ENCODE data around the gene HOXC10.

The HOXC10 gene

GRCh38 chr12:53953831-53954693 lies 30.9 kb upstream of the HOXC10 start:
- peaks cover 97% of the 10 kb centered on the region for H3K27me3 ChIP-seq (replicated peaks)
- TF ChIP-seq CTCF (IDR thresholded peaks at IDR 0.05; ENCODE audit: low read depth, low read length, missing control alignments): no peak
- H3K27ac ChIP-seq: no peak overlapping the region
- H3K4me3 ChIP-seq (ENCODE audit: low read depth, low read length): no peak overlapping the region
- no peaks in the 10 kb centered on the region for H3K36me3 ChIP-seq (replicated peaks)
- no peak for DNase-seq
- in situ Hi-C loops (cut with HindIII; ENCODE audit: low pct_ligation_motif_present, low sequenced_read_pairs): no loop called here

- Histone ChIP-seq H3K4me3 (ENCODE audit: low read depth, low read length) (no peak within 1 kb of the TSS), H3K27me3 (replicated peaks) (peaks cover 97% of the 10 kb centered on the region), H3K36me3 (replicated peaks) (no peaks in the 10 kb centered on the region), H3K27ac (no peak within 1 kb of the TSS)
- no peak for DNase-seq
- TF ChIP-seq CTCF (IDR thresholded peaks at IDR 0.05; ENCODE audit: low read depth, low read length, missing control alignments): no peak
- in situ Hi-C loops (cut with HindIII; ENCODE audit: low pct_ligation_motif_present, low sequenced_read_pairs): no loop called here
These were observed 30.3 kb upstream of the HOXC10 start, which contains the start of gene HOXC12 for GRCh38 chr12:53954694-53955035. HOXC12 (plus strand) TSS chr12:53954903; CDS start chr12:53954930, 27 bp downstream.

GRCh38 chr12:53955036-53955775 lies 29.7 kb upstream of the HOXC10 start:
- Histone ChIP-seq H3K36me3 (replicated peaks) (no peaks in the 10 kb centered on the region), H3K27me3 (replicated peaks) (peaks cover 97% of the 10 kb centered on the region), H3K27ac (no peak overlapping the region), H3K4me3 (ENCODE audit: low read depth, low read length) (no peak overlapping the region)
- DNase-seq: no peak
- TF ChIP-seq CTCF (IDR thresholded peaks at IDR 0.05; ENCODE audit: low read depth, low read length, missing control alignments): no peak
- in situ Hi-C loops (cut with HindIII; ENCODE audit: low pct_ligation_motif_present, low sequenced_read_pairs): no loop called here

GRCh38 chr12:53955776-53956250 lies 29.1 kb upstream of the HOXC10 start:
- no peaks in the 10 kb centered on the region for H3K36me3 ChIP-seq (replicated peaks)
- no peak overlapping the region for H3K27ac ChIP-seq
- in situ Hi-C loops (cut with HindIII; ENCODE audit: low pct_ligation_motif_present, low sequenced_read_pairs): no loop called here
- DNase-seq: no peak
- no peak for TF ChIP-seq CTCF (IDR thresholded peaks at IDR 0.05; ENCODE audit: low read depth, low read length, missing control alignments)
- peaks cover 97% of the 10 kb centered on the region for H3K27me3 ChIP-seq (replicated peaks)
- no peak overlapping the region for H3K4me3 ChIP-seq (ENCODE audit: low read depth, low read length)

GRCh38 chr12:53956251-53956887 lies 28.6 kb upstream of the HOXC10 start:
- Histone ChIP-seq H3K27ac (no peak overlapping the region), H3K4me3 (ENCODE audit: low read depth, low read length) (no peak overlapping the region), H3K27me3 (replicated peaks) (peaks cover 97% of the 10 kb centered on the region), H3K36me3 (replicated peaks) (no peaks in the 10 kb centered on the region)
- no peak for DNase-seq
- TF ChIP-seq CTCF (IDR thresholded peaks at IDR 0.05; ENCODE audit: low read depth, low read length, missing control alignments): no peak
- in situ Hi-C loops (cut with HindIII; ENCODE audit: low pct_ligation_motif_present, low sequenced_read_pairs): no loop called here
